ENCODE data around the gene HSPA6. TPM values are rescaled to one million over a fixed set of nuclear protein-coding genes. Genes with fewer than 3 reads are reported as not detected.
A peak's percentile ranks its signal among the peaks of the same experiment; 100 is the strongest.

The HSPA6 gene
- total and polyA plus RNA-seq, 4 donors = 0.44 to 3.1 (median 1.5) TPM

- Histone ChIP-seq H3K9ac (ENCODE audit: low read depth in 1 of 2, low read length in 2 of 2) (no peak overlapping the region), H3K27ac (ENCODE audit: low read depth in 1 of 2, low read length in 2 of 2) (peak overlapping the region; percentile 1 to 60), H3K9me3 (ENCODE audit: control insufficient read depth in 4 of 4, low read length in 3 of 4) (no peaks in the 10 kb centered on the region), H3K4me1 (ENCODE audit: control insufficient read depth in 4 of 4, insufficient read depth in 4 of 4, low read length in 3 of 4) (no peaks in the 10 kb centered on the region), H3K4me3 (ENCODE audit: low read depth in 1 of 3, low read length in 3 of 3) (no peak overlapping the region), H3K36me3 (ENCODE audit: control insufficient read depth in 4 of 4, insufficient read depth in 3 of 4, low read depth in 1 of 4, low read length in 3 of 4) (peaks cover 0 to 2% (median 0%) of the 10 kb centered on the region in 4 donors), H3K27me3 (ENCODE audit: control insufficient read depth in 4 of 4, insufficient read depth in 4 of 4, low read length in 3 of 4) (peaks cover 0 to 3% (median 0%) of the 10 kb centered on the region in 4 donors)
- DNase-seq (ENCODE audit: low spot score) = no peak
- TF ChIP-seq ATF3 (IDR thresholded peaks at IDR 0.05) (no peak), FOXA1 (IDR thresholded peaks at IDR 0.05) (no peak), JUND (IDR thresholded peaks at IDR 0.05) (no peak), RAD21 (IDR thresholded peaks at IDR 0.05) (no peak), NR2F2 (IDR thresholded peaks at IDR 0.05) (no peak), HNF4G (IDR thresholded peaks at IDR 0.05) (no peak), RXRA (IDR thresholded peaks at IDR 0.05) (no peak), GABPA (IDR thresholded peaks at IDR 0.05 in 1 of 2, conservative IDR thresholded peaks at IDR 0.05 in 1 of 2) (no peak), YY1 (IDR thresholded peaks at IDR 0.05) (no peak), ZBTB33 (IDR thresholded peaks at IDR 0.05) (no peak), SP1 (IDR thresholded peaks at IDR 0.05) (no peak), TAF1 (conservative IDR thresholded peaks at IDR 0.05) (no peak), REST (IDR thresholded peaks at IDR 0.05) (no peak), EGR1 (IDR thresholded peaks at IDR 0.05; ENCODE audit: low read depth in 2 of 2) (no peak)
- WGBS = 73% methylated on average over 6 of the region's 6 CpGs
Measured at GRCh38 chr1:161505686-161506085, 18.7 kb upstream of the HSPA6 start.

GRCh38 chr1:161506336-161507223 lies 17.8 kb upstream of the HSPA6 start:
- no peak overlapping the region for H3K4me3 ChIP-seq (ENCODE audit: low read depth in 1 of 3, low read length in 3 of 3)
- no peak for DNase-seq (ENCODE audit: low spot score)
- no peaks in the 10 kb centered on the region for H3K9me3 ChIP-seq (ENCODE audit: control insufficient read depth in 4 of 4, low read length in 3 of 4)
- peaks cover 0 to 2% (median 0%) of the 10 kb centered on the region in 4 donors for H3K36me3 ChIP-seq (ENCODE audit: control insufficient read depth in 4 of 4, insufficient read depth in 3 of 4, low read depth in 1 of 4, low read length in 3 of 4)
- no peaks in the 10 kb centered on the region for H3K4me1 ChIP-seq (ENCODE audit: control insufficient read depth in 4 of 4, insufficient read depth in 4 of 4, low read length in 3 of 4)
- H3K27me3 ChIP-seq (ENCODE audit: control insufficient read depth in 4 of 4, insufficient read depth in 4 of 4, low read length in 3 of 4) = peaks cover 0 to 3% (median 0%) of the 10 kb centered on the region in 4 donors
- H3K27ac ChIP-seq (ENCODE audit: low read depth in 1 of 2, low read length in 2 of 2) = peak overlapping the region; percentile 1 to 60
- H3K9ac ChIP-seq (ENCODE audit: low read depth in 1 of 2, low read length in 2 of 2) = peak overlapping the region in 1 of 2 donors; percentile 53
- 62% methylated on average over 15 of the region's 15 CpGs for WGBS
- TF ChIP-seq ZBTB33 (IDR thresholded peaks at IDR 0.05) = no peak
- no peak for TF ChIP-seq YY1 (IDR thresholded peaks at IDR 0.05)
- no peak for TF ChIP-seq RAD21 (IDR thresholded peaks at IDR 0.05)
- no peak for TF ChIP-seq GABPA (IDR thresholded peaks at IDR 0.05 in 1 of 2, conservative IDR thresholded peaks at IDR 0.05 in 1 of 2)
- TF ChIP-seq EGR1 (IDR thresholded peaks at IDR 0.05; ENCODE audit: low read depth in 2 of 2) = no peak
- no peak for TF ChIP-seq HNF4A (conservative IDR thresholded peaks at IDR 0.05)
- no peak for TF ChIP-seq JUND (IDR thresholded peaks at IDR 0.05)
- TF ChIP-seq SP1 (IDR thresholded peaks at IDR 0.05) = no peak
- TF ChIP-seq REST (IDR thresholded peaks at IDR 0.05) = no peak

Data from liver (tissue), 9 donors.